GM19395 (cell line): ENCODE results near the gene DMAC2L.

ENCODE experiments used
- ATAC-seq: cut with Tn5 transposase; IDR thresholded peaks from one replicate; pipeline ENCODE4 v1.9.1; 2021; ENCODE audit warnings: mild to moderate bottlenecking, moderate library complexity; ENCODE audit not compliant: unreplicated experiment

The DMAC2L gene

GRCh38 chr14:50321009-50321660 lies 9.0 kb downstream of the DMAC2L start:
- peak; percentile 93 for ATAC-seq

- no peak for ATAC-seq
These were observed 19.5 kb downstream of the DMAC2L start for GRCh38 chr14:50331596-50331995.

- ATAC-seq: no peak
These were observed 20.9 kb downstream of the DMAC2L start for GRCh38 chr14:50333014-50333509.

- no peak for ATAC-seq
These were observed 22.1 kb downstream of the DMAC2L start for GRCh38 chr14:50334211-50334610.

- ATAC-seq: no peak
These were observed 23.3 kb downstream of the DMAC2L start for GRCh38 chr14:50335389-50335788.

- no peak for ATAC-seq
These were observed 24.1 kb downstream of the DMAC2L start for GRCh38 chr14:50335989-50336824.

- ATAC-seq: no peak
These were observed 26.5 kb downstream of the DMAC2L start for GRCh38 chr14:50338587-50338986.

- no peak for ATAC-seq
These were observed 27.2 kb downstream of the DMAC2L start for GRCh38 chr14:50339178-50339804.

GRCh38 chr14:50340045-50340444 lies 27.9 kb downstream of the DMAC2L start:
- no peak for ATAC-seq

GRCh38 chr14:50340963-50341362 lies 28.8 kb downstream of the DMAC2L start:
- ATAC-seq: no peak

- ATAC-seq: no peak
These were observed 30.3 kb downstream of the DMAC2L start for GRCh38 chr14:50342221-50343078.

GRCh38 chr14:50343434-50343833 lies 31.3 kb downstream of the DMAC2L start:
- ATAC-seq: no peak

- peak; percentile 74 for ATAC-seq
These were observed 32.1 kb downstream of the DMAC2L start for GRCh38 chr14:50344116-50344775.

- ATAC-seq: no peak
These were observed 32.9 kb downstream of the DMAC2L start for GRCh38 chr14:50344876-50345563.

GRCh38 chr14:50345846-50346422 lies 33.8 kb downstream of the DMAC2L start:
- no peak for ATAC-seq

- no peak for ATAC-seq
These were observed 35.4 kb downstream of the DMAC2L start for GRCh38 chr14:50347521-50347920.

GRCh38 chr14:50348933-50349332 lies 36.8 kb downstream of the DMAC2L start:
- ATAC-seq: no peak

- ATAC-seq: no peak
These were observed 38.9 kb downstream of the DMAC2L start for GRCh38 chr14:50350975-50351374.

GRCh38 chr14:50352584-50352983 lies 40.5 kb downstream of the DMAC2L start:
- no peak for ATAC-seq
